GM21825 (cell line): Measurements from ENCODE around the gene SNX30.

Experiments
- ATAC-seq: cut with Tn5 transposase; IDR thresholded peaks from one replicate; pipeline ENCODE4 v1.9.1; 2021; ENCODE audit warnings: mild to moderate bottlenecking, moderate library complexity; ENCODE audit not compliant: unreplicated experiment

SNX30 gene

DNA sequence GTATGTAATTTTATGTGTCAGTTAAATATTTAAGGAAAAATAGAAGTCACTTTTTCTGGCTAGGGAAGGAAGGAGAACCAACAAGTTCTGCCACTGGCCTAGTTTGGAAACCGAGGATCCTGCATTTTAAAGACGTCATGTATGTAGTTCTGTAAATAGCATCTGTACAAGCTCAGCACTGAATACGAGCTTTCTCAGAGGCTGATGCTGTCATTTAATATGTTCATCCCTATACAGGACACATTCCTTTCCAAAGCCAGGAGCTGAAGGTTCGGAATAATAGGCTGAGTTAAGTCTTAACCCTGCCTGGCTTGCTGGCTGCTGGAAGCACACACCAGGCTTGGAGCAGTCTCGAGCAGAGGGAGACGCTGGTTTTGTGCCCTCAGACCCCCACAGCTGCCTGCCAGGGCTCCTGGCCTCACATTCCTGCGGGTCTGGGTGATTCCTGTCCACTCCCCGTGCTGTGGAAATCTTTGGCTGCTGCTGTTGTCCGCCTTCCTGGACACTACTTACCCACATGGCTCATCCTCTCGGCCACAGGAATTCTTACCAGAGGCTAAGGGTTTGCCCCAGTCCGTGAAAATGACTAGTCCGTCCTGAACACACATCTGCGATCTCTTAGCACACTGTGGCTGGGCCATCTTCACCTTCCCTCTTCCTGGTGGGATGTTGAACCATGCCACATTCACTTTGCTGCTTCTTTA lies 103.5 kb downstream of the SNX30 start:
- no peak for ATAC-seq

- ATAC-seq, result no peak
Measured at GRCh38 chr9:112854657-112855056, 104.1 kb downstream of the SNX30 start.

DNA sequence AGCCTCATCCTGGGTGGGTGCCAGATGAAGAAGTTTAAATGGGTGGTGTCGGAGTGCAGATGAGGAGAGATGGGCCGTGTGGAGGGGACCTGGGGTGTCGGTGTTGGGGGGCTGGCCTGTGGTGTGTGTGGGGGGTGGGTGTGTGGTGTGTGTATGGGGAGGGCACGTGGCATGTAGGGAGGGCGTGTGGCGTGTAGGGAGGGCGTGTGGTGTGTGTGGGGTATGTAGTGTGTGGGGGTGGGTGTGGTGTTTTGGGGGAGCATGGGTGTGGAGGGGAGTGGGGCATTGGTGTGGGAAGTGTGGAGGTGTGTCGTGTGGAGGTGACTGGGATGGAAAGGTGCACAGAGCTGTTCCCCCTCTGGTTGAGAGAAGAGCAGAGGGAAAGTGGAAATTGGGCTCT lies 105.6 kb downstream of the SNX30 start:
- no peak for ATAC-seq

DNA sequence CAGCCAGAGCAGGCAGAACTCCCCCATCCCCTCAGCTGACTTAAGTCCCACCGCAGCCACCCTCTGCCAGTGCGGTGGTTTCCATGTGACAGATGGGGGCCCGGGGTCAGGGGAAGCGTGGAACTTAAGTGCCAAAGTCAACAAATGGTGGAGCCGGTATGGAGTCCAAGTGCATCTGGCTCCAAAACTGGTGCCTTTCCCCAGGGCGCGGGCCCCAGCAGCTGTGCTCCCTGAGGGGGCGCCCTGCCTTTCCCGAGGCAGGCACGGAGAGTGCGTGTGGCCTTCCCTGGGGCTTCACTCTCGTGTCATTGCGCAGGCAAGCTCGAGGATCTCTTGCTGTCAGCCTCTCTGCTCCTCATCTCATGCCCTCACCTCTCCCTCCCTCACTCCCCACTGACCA lies 106.3 kb downstream of the SNX30 start:
- ATAC-seq, result no peak

DNA sequence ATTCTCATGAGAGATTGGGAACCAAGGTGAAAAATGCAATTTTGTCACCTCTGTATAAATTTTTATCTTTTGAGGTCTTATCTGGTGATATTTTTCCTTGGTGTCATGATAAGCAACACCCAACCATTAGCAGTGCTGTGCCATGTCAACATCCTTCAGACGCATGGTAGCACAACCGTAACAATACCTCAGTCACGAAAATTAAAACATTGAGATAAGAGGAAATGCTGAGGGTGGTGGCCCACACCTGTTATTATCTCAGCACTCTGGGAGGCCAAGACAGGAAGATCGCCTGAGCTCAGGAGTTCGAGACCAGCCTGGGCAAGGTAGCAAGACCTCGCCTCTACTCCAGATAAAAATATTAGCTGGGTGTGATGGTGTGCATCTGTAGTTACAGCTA lies 107.4 kb downstream of the SNX30 start:
- ATAC-seq, result no peak

GRCh38 chr9:112858625-112859147 lies 108.1 kb downstream of the SNX30 start:
- ATAC-seq, result peak; percentile 70

GRCh38 chr9:112860451-112860850 lies 109.9 kb downstream of the SNX30 start:
- ATAC-seq, result no peak

DNA sequence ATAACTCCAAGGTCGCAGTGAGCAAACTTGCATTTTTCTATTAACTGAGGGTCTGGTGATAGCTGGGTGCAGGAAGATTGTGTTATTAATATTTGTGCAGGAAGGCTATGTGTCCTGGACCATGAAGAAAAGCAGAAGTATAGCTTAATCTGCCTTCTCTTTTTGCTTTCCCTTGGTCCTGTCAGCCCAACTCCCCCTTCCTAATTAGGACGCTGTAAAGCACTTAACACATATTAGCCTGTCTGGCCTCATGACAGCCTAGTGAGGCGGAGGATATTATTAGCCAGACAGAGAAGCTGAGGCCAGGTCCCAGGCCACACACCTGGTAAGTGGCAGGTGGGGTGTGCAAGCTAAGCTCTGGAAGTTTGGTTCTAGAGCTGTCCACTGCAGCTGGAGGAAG lies 110.6 kb downstream of the SNX30 start:
- ATAC-seq, result no peak

DNA sequence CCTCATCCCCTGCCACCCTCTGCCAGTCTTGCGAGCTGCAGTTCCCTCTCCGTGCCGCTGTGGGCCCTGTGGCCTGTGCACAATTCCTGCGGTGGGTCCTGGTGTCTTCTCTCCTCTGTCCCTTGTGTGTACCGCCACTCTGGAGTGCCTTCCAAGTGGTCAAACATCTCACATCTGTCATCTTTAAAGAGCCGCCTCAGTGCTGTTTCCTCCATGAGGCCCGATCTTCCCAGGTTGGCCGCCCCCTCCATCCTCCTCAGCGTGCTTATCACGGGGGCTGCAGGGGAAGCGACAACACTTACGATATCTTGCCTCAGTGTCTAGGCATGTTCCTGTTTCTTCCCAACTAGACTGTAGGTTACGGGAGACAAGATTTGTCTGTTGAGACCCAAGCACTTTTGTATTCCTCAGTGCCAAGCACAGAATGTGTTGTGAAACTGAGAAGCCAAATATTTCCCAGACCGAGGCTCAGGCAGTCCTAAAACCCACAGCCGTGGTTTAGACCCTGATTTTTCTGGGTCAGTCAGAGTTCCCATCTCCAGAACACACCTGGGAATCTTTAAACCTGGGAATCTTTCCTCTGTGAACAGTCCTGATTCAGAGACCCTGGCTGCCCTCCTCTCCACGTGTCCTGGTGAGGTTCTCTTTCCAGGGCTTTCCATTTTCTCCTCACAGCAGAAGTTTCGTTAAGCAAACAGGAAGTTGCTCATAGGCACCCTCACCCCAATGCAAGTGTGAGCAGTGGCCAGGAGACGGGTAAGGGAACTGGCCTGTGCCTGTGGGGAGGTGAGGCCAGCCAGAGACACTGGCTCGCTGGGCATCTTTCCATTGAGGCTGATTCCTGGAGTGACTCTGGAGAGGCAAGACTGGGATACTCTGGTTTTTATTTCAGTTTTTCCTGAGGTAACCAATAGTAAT lies 111.3 kb downstream of the SNX30 start:
- no peak for ATAC-seq

DNA sequence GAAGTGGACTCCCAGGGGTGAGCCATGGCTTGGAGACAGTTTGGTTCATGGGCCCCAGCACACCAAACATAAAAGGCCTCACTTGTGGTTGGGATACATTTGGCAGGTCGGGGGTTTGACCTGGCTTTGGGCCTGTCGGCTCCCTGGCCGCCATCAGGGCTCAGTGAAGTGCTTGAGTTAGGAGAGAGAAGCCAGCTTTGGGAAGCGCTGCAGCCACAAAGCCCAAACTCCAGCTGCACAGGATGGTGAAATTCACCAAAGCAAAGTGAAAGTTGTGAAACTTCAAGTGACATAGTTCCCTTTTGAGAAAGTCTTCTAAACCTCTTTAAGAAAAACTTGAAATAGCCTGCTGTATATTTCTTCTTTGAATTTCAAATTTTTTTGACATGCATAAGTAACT lies 112.7 kb downstream of the SNX30 start:
- no peak for ATAC-seq

DNA sequence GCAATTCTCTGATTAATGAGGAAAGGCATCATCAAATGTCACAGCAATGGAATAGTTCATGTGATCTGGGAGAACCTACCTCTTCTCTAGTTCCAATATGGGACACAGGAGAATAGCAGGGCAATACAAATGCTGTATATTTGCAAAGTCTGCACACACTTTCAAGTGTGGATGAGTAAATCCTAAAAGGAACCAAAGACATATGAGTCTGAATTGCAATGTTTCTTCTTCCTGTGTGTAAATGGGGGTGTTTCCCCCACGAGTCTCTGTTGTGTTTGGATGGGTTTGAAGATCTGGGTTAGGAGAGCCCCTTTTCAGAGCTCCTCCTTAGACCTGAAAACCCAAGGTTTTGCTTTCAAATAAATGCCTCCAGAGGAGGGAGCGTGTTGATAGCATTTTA lies 113.2 kb downstream of the SNX30 start:
- ATAC-seq, result no peak

GRCh38 chr9:112864403-112864802 lies 113.8 kb downstream of the SNX30 start:
- ATAC-seq, result no peak

DNA sequence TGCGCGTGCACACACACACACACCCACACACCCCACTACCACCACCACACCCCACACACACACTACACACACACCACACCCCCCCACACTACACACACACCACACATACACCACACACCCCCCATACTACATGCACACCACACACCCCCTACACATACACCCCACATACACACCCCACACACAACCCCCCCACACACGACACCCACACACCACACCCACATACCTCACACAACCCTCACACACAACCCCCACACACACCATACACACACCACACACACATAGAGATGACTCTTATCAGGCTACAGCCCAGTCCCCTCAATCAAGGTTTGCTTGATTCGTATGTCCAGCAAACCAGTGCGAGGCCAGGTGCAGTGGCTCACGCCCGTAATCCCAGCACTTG lies 114.4 kb downstream of the SNX30 start:
- no peak for ATAC-seq

- ATAC-seq, result no peak
Measured at GRCh38 chr9:112866662-112867274, 116.2 kb downstream of the SNX30 start.

DNA sequence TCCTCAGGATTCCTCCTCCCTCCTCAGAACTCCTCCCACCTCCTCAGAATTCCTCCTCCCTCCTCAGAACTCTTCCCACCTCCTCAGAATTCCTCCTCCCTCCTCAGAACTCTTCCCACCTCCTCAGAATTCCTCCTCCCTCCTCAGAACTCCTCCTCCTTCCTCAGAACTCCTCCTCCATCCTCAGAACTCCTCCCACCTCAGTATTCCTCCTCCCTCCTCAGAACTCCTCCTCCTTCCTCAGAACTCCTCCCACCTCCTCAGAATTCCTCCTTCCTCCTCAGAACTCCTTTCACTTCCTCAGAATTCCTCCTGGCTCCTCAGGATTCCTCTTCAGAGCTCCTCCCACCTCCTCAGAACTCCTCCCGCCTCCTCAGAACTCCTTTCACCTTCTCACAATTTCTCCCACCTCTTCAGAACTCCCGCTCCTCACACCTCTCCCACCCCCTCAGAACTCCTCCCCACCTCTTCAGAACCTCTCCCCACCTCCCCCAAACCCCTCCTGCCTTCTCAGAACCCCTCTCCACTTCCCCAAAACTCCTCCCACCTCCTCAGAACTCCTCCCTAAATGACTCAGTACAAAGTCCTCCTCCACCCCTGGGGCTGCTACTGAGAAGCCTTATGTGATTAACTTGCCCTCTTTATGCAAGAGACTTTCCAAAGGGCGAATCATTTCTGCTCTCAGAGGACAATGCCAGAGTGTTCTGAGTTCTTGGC lies 116.9 kb downstream of the SNX30 start:
- no peak for ATAC-seq

DNA sequence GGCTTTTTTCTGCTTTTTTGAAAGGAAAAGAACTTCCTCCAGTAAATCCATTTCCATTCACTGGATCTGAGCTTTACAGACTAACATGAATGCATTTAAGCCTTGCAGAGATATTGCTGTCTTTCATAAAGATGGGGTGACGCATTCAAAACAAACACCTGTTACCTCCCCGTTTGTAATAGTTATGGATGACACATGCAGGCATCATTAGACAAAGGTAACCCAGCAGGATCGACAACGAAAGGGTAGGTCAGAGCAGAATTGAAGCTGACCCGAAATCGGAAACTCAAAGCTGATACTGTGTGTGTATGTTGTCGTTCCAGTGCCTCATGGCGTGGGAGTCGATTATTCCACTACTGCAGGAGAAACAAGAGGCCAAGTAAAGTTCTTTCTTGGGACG lies 117.9 kb downstream of the SNX30 start:
- no peak for ATAC-seq

DNA sequence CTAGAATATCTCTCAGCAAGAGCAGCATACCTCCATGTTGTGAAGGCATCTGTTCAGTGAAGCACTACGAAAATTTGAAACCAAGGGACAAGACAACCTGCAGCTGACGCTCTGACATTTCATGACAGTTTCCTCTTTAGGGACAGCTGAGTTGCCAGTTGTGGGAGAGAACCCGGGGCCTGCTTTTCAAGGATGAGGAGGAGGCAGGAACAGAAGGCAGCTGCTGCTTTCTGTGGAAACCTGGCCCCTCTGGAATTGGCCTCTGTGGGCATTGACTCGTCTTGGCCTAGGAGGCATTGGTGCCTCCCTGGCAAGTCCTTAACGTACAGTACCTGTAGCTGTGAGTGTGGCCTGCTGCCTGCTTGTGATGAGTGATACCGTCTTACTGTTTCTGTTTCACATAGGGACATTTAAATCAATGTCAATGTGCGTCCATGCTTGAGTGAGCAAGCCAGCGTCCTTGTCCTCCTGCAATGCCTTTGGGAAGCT lies 118.5 kb downstream of the SNX30 start:
- ATAC-seq, result no peak

GRCh38 chr9:112869917-112870316 lies 119.4 kb downstream of the SNX30 start:
- ATAC-seq, result no peak

GRCh38 chr9:112870556-112870955 lies 120.0 kb downstream of the SNX30 start:
- ATAC-seq, result no peak

GRCh38 chr9:112872019-112872418 lies 121.5 kb downstream of the SNX30 start:
- ATAC-seq, result no peak
